Measurements from ENCODE around the gene ARHGAP26.

ARHGAP26 gene

GRCh38 chr5:143026380-143026779 lies 256.2 kb downstream of the ARHGAP26 start:
- no peak for DNase-seq

DNA sequence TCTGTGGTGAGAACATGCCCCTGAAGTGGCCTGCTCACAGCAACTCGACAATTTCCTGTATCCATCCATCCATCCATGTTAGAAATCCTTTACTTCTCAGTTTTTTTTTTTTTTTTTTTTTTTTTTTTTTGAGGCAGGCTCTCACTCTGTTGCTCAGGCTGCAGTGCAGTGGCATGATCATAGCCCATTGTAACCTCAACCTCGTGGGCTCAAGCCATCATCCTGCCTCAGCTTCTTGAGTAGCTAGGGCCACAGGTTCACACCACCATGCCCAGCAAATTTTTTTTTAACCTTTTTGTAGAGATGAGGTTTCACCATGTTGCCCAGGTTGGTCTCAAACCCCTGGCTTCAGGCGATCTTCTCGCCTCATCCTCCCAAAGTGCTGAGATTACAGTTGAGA lies 259.1 kb downstream of the ARHGAP26 start:
- no peak for DNase-seq

DNA sequence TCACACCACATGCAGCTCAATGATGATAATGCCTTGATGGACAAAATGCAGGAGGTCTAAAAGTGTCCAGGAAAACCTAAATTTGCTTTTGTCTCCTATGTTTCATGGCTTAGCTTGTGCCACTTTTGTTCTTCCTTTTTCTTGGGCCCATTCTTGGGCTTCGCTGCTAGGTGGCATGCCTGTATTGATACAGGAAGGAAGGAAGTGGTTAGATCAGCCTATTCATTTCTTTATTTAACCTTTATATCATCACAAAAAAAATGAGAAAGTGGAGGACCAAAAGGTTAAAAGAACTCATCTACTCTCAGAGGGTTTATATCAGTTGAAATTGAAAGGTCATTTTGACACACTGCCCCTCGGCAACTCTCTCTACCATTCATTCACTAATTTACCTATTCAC lies 260.2 kb downstream of the ARHGAP26 start:
- DNase-seq, result no peak

- DNase-seq, result no peak
Observed at GRCh38 chr5:143031781-143032580, 261.8 kb downstream of the ARHGAP26 start.

- DNase-seq, result no peak
Observed at GRCh38 chr5:143032581-143032836, 262.3 kb downstream of the ARHGAP26 start.

- no peak for DNase-seq
Observed at GRCh38 chr5:143033535-143034250, 263.5 kb downstream of the ARHGAP26 start.

- DNase-seq, result no peak
Observed at GRCh38 chr5:143036146-143036927, 266.2 kb downstream of the ARHGAP26 start.

- no peak for DNase-seq
Observed at GRCh38 chr5:143037071-143037470, 266.9 kb downstream of the ARHGAP26 start.

DNA sequence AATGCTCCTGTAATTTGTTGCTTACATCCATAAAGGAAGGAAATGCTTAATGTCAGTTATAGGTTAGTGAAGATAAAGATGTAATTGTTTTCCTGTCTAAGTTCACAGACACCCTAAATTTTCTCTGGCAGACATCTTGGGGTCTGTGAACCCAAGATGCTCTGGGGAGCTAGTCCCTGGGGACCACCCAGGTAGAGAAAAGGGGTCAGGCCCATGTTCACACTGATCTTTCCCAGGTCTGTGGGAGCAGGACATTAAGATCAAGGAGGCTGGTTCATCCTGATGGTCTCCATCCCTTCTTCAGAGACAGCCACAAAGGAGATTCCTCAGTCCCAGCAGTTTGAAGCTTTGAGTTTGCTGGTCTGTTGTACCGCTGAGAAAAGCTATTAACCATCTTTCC lies 267.5 kb downstream of the ARHGAP26 start:
- DNase-seq, result no peak

DNA sequence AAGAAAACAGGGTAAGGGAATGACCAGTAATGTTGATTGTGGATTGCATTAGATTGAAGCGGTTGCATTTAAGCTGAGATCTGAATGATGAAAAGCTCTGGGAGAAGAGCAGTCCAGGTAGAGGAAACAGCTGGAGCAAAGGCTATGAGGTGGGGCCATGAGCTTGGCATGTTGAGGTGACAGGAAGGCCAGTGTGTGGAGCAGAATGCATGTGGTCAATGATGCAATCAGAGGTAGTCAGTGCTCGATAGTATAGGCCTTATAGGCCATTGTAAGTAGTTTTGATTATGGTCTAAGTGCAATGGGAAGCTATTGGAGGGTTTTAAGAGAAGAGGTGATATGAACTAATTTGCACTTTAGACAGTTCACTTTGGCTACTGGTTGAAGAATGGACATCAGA lies 270.4 kb downstream of the ARHGAP26 start:
- no peak for DNase-seq

DNA sequence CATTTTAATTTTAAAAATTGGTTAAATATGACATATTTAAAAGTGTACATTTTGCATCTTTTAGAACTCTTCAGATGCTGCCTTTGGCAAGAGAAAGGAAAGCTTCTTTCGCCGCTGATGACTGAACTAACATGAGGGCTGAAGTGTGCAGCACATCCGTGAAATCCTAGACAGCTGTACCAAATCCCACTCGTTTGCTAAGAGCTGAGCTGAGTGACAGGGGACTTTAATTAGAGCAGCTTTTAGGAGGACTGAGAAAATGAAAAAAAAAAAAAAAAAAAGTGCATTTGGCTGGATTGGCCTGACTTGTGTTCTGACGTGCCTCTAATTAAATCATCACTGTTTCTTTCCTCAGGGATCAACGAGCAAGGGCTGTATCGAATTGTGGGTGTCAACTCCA lies 271.3 kb downstream of the ARHGAP26 start:
- peak; percentile 53 for DNase-seq

DNA sequence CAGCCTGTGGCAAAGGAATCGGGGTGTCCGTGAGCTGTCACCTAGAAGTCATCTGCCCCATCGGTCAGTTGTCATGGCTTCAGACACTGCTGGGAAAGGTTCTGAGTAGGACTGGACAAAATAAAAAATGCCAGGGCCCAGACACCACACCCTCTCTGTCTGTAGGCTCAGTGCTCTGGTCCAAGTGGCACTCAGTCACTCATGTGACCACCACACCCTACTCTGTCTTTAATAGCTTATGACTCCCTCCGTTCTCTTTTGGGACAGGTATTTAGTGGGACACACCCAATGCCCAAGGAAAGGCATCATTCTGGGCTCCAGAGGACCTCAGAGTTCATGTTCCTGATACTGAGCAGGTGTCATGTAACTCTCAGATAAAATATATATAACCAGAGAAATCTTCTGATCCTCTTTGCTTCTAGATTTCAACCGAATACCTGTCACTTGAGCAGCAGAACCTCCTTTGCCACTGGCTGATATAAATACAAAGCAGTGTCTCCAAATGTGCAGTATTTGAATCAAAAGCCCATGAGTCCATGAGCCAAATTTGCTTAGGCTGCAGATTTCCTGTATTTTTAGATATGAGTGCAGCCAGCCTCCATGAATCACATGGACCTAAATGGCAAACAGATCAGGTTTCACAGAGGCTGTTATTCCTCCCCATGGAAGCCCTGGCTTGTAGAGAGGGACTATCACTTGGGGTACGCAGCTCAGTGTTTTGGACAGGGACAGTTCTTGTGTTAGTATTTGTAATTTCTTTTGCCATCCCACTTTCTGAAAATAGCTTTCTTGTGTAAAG lies 272.0 kb downstream of the ARHGAP26 start:
- DNase-seq, result no peak

- no peak for DNase-seq
Observed at GRCh38 chr5:143044265-143044664, 274.1 kb downstream of the ARHGAP26 start.

DNA sequence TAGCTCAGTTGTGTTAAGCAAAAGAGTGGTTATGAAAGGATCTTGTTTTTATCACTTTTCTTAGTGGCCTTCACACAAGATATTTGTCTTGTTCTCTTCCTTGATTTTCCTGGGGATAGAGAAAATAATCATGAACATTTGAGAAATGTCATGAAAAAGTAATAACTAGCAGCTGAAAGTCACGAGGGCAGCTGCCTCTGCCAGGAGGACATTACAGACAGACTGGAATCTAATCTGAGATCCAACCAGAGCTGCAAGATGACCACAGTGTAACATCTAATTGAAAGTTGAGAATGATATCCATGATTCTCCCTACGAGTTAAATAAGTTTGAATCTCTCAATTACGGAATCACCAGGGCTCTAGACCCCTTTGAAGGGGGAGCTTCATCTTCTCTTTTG lies 274.9 kb downstream of the ARHGAP26 start:
- DNase-seq, result no peak

GRCh38 chr5:143046314-143046713 lies 276.1 kb downstream of the ARHGAP26 start:
- no peak for DNase-seq

DNA sequence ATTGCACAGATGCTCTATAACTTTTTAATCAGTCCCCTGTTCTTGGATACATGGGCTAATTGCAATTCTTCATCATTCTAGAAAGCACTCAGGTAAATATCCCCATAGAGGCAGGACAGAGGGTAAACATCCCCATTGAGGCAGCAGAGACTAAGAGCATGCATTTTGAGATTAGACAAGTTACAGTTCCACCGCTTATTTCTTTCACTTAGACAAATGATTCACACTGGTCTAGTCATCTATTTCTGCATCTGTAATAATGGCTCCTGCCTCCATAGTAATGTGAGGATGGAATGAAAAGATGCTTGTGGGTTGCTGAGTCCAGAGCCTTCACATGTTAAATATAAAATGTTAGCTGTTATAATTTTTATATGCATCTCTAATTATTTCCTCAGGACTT lies 276.9 kb downstream of the ARHGAP26 start:
- DNase-seq, result no peak

- no peak for DNase-seq
Observed at GRCh38 chr5:143050183-143050582, 280.0 kb downstream of the ARHGAP26 start.

GRCh38 chr5:143051244-143052058 lies 281.3 kb downstream of the ARHGAP26 start:
- DNase-seq, result peak; percentile 83

DNA sequence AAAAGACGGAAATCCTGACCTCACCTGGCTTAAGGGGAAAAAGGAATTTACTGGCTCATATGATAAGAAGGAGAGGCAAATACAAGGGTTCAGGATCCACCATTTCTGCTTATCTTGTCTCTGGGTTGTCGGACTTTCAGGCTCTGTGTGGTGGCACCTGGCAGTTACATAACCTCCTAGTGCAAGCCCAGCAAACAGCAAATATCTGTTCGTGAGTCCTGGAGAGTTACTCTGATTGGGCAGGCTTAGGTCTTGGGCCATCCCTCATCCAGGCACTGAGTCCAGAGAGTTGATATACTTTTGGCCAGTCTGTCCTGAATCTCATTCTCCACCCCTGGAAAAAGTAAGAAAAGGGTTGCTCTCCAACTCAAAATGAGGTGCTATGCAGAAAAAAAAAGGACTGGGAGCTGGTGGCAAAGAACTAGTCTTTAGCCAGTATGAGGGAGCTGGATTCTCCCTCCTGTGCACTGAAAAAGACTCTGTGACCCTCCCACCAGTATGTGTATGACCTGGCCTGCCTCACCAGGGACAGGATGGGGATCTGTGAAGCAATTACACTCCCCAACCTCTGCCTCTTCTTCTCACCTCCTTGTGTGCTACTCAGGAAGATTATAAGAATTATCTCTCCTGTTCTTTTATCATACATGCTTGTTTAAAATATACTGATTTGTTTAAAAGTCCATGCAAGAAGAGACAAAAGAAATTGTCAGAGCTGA lies 282.9 kb downstream of the ARHGAP26 start:
- no peak for DNase-seq

- no peak for DNase-seq
Observed at GRCh38 chr5:143053780-143054179, 283.6 kb downstream of the ARHGAP26 start.

DNA sequence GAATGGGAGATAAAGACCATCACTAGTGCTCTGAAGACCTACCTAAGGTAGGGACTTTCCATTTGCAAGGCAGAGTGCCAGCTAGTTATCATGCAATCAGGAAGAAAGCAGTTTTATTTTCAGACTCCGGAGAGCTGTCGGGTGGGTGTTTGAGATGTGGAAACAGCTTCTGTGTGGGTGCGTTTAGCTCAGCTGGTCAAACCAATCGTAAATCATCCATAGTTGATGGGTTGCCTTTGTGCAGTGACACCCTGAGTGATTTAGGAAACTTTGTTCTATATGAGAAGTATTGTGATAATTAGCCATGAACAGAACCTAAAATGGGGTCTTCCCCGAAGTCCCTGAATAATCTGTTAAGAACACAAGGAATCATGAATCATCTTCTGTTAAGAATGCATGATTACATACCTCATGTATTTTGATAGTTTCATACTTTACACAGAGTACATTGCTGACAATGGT lies 284.3 kb downstream of the ARHGAP26 start:
- DNase-seq, result peak; percentile 20

Data from NCI-H1105 treated with DMSO at 0.1 percent for 48 hours (cell line).